Kidney capillary endothelial cell (primary cell): Measurements from ENCODE around the gene PADI2.

ENCODE experiments used
- DNase-seq: peaks from one replicate; pipeline ENCODE4 v3.0.0-alpha.2; 2018; ENCODE audit warnings: low spot score

PADI2 gene

GRCh38 chr1:17053685-17054410 is 65.4 kb downstream of the PADI2 start, which contains the start of gene SDHB:
Gene SDHB, minus strand, starts transcription at chr1:17054032. Its CDS starts 13 bp downstream, at chr1:17054019.
- DNase-seq = peak; percentile 97

- no peak for DNase-seq
These were observed 66.1 kb downstream of the PADI2 start for GRCh38 chr1:17053086-17053684.

GRCh38 chr1:17052641-17053040 is 66.6 kb downstream of the PADI2 start:
- no peak for DNase-seq

- no peak for DNase-seq
These were observed 67.2 kb downstream of the PADI2 start for GRCh38 chr1:17052038-17052437.

GRCh38 chr1:17047924-17048323 is 71.3 kb downstream of the PADI2 start:
- no peak for DNase-seq

GRCh38 chr1:17046334-17046657 is 73.0 kb downstream of the PADI2 start:
- no peak for DNase-seq

- DNase-seq = peak; percentile 57
These were observed 73.5 kb downstream of the PADI2 start for GRCh38 chr1:17045634-17046333.

- no peak for DNase-seq
These were observed 74.1 kb downstream of the PADI2 start for GRCh38 chr1:17045150-17045549.

- no peak for DNase-seq
These were observed 75.6 kb downstream of the PADI2 start for GRCh38 chr1:17043676-17044075.

- no peak for DNase-seq
These were observed 79.1 kb downstream of the PADI2 start for GRCh38 chr1:17040135-17040534.

- DNase-seq = no peak
These were observed 79.7 kb downstream of the PADI2 start for GRCh38 chr1:17039522-17039921.

GRCh38 chr1:17033481-17033880 is 85.8 kb downstream of the PADI2 start:
- DNase-seq = no peak

- no peak for DNase-seq
These were observed 86.5 kb downstream of the PADI2 start for GRCh38 chr1:17032741-17033140.

- DNase-seq = no peak
These were observed 87.8 kb downstream of the PADI2 start for GRCh38 chr1:17031436-17031835.

- DNase-seq = no peak
These were observed 89.0 kb downstream of the PADI2 start for GRCh38 chr1:17030206-17030605.

- DNase-seq = no peak
These were observed 90.5 kb downstream of the PADI2 start for GRCh38 chr1:17028662-17029188.

- DNase-seq = no peak
These were observed 91.4 kb downstream of the PADI2 start for GRCh38 chr1:17027900-17028299.

GRCh38 chr1:17027403-17027802 is 91.8 kb downstream of the PADI2 start:
- DNase-seq = no peak

- no peak for DNase-seq
These were observed 94.5 kb downstream of the PADI2 start for GRCh38 chr1:17024721-17025120.

GRCh38 chr1:17023573-17023972 is 95.7 kb downstream of the PADI2 start:
- no peak for DNase-seq

- no peak for DNase-seq
These were observed 96.1 kb downstream of the PADI2 start for GRCh38 chr1:17023102-17023501.

GRCh38 chr1:17021896-17022295 is 97.4 kb downstream of the PADI2 start:
- DNase-seq = no peak

GRCh38 chr1:17020502-17020901 is 98.7 kb downstream of the PADI2 start:
- DNase-seq = no peak
